GM12864 (cell line): ENCODE results near the gene MON1B.
A peak's percentile ranks its signal among the peaks of the same experiment; 100 is the strongest.
"Not testable (repeated sequence)": the region's sequence is repeated elsewhere in the genome, so short reads cannot be mapped to it uniquely, and the experiment has no call there.

Experiments
- DNase-seq: peaks from one replicate; pipeline ENCODE4 v3.0.0-alpha.2; 2011; ENCODE audit warnings: low read depth
- H3K4me3 ChIP-seq: 2 replicates; pipeline ENCODE4 v1.5.1; 2011; ENCODE audit warnings: mild to moderate bottlenecking, low read depth, low read length, control low read depth
- TF ChIP-seq, protein P1 (sequence below): IDR thresholded peaks from 2 replicates; pipeline ENCODE4 v1.5.1; 2011; ENCODE audit warnings: low read depth, mild to moderate bottlenecking, moderate library complexity, low read length, control low read depth, inconsistent platforms; ENCODE audit errors: missing control alignments

Gene MON1B

DNA sequence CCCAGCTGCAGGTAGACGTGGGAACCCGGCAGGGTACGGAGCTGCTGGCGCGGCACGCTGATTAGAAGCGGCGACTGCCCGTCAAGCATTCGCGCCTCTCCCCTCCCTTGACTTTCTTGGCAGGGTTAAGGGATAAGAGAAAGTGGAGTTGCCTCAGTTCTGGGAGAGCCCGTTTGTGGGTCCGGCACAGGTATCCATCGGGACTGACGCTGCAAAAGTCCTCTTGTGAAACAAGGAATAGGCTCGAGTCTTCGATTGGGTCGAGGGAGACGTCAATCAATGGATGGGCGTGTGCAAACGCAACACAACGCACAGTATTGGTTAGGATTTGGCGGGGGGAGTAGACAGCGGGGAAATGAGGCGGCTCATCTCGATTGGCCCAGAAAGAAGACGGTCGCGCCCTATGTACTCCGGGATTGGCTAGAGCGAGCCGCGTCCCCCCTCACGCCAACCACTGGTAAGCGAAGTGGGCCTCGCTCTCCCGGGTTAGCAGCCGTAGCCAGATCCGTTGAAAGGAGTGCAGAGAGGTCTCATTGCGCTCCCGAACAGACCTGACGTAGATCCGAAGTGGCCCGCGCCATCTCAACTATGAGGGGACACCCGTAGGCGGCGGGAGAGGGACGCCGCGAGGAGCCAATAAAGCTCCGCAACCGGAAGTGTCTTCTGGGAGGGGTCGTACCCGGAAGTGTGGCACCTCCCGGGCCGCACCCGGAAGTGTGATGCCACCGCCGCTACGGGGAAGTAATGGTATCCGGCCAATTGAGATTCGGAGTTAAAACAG is at the start of gene MON1B:
MON1B (plus strand) TSS at position 713 of the 781 bp plus-strand sequence. CDS start 296 bp downstream, outside the sequence.
- DNase-seq, result peak; percentile 97
- peak within 1 kb of the TSS; percentile 88 for H3K4me3 ChIP-seq
- TF ChIP-seq, protein P1, sequence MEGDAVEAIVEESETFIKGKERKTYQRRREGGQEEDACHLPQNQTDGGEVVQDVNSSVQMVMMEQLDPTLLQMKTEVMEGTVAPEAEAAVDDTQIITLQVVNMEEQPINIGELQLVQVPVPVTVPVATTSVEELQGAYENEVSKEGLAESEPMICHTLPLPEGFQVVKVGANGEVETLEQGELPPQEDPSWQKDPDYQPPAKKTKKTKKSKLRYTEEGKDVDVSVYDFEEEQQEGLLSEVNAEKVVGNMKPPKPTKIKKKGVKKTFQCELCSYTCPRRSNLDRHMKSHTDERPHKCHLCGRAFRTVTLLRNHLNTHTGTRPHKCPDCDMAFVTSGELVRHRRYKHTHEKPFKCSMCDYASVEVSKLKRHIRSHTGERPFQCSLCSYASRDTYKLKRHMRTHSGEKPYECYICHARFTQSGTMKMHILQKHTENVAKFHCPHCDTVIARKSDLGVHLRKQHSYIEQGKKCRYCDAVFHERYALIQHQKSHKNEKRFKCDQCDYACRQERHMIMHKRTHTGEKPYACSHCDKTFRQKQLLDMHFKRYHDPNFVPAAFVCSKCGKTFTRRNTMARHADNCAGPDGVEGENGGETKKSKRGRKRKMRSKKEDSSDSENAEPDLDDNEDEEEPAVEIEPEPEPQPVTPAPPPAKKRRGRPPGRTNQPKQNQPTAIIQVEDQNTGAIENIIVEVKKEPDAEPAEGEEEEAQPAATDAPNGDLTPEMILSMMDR, result no peak

DNA sequence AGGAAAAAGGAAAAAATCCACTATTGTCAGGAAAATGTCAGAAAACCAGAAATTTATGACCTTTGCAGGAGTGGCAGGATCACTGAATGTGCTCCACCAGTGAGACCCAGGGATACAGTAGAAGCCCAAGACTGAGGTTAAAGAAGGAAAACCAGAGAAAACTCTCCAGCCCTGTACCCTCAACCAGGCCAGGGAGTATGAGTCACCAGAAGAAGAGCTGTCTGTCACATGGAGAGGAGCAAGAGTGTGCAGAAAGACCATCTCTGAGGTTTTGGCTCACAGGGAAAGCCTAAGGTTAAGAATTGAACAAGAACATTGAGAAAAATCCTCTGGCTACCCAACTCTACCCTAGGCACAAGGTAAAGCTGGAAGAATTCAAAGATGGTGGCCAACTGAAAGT is 47.6 kb upstream of the MON1B start:
- DNase-seq, result no peak
- TF ChIP-seq, protein P1, result no peak
- H3K4me3 ChIP-seq, result no peak overlapping the region

DNA sequence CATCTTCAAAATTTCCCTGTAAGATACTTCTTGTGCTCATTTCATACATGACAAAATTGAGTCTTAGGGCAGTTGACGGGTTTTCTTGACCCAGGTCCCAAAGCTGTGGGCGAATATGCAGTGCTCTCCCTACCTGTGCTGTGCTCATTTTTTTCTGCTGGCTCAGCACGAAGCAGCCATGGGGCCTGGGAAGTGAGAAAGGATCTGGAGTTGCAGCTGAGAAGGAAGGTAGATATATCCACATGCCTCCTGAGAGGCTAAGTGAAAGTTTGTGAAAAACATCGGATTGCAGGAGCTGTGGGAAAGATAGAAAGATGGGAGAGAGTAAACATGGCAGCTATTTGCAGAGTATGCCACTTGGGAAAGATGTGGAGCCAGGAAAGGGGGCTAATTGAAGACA is 42.9 kb upstream of the MON1B start:
- H3K4me3 ChIP-seq, result no peak overlapping the region
- no peak for DNase-seq
- TF ChIP-seq, protein P1, result no peak

DNA sequence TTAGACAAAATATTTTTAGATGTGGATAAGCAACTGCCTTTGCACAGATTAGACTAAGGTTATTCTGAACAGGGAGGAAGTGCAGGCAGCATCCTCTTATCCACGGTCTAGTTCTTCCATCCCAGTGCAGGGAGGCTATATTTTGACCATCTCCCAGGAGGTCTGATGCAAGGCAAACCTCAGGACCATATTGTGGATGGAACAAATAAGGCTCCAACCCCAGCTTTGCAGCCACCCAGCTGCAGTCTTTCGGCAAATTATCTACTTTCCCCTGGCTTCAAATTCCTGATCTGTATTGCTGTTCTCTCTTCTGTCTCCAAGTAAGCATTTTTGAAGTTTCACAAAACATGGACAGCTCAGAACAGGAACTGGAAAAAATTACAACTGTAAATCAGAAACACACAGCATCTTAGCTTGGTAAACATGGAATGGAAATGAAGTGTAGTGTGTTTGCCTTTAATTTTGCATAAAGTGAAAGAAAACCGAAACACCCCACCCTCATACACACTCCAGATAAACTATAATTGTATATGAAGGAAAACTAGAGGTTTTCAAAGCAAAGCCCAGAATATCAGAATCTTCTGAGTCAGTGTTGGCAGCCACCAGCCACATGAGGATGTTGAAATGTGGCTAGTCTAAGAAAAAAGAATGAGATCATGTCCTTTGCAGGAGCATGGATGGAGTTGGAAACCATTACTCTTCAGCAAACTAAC is 33.5 kb upstream of the MON1B start:
- no peak overlapping the region for H3K4me3 ChIP-seq
- DNase-seq, result no peak
- TF ChIP-seq, protein P1, result no peak

DNA sequence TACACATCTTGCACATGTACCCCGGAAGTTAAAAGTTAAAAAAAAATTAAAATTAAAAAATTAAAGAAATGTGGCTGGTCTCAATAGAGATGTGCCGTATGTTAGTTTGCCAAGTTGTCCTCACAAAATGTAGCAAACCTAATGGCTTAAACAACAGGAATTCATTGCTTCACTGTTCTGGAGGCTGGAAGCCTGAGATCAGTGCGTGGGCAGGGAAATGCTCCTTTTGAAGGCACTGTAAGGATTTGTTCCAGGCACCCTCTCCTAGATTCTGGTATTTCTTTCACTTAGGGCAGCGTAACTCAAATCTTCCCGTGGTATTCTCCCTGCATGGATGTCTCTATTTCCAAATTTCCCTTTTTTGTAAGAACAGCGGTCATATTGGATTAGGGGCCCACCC is 32.7 kb upstream of the MON1B start:
- no peak overlapping the region for H3K4me3 ChIP-seq
- TF ChIP-seq, protein P1, result no peak
- no peak for DNase-seq

DNA sequence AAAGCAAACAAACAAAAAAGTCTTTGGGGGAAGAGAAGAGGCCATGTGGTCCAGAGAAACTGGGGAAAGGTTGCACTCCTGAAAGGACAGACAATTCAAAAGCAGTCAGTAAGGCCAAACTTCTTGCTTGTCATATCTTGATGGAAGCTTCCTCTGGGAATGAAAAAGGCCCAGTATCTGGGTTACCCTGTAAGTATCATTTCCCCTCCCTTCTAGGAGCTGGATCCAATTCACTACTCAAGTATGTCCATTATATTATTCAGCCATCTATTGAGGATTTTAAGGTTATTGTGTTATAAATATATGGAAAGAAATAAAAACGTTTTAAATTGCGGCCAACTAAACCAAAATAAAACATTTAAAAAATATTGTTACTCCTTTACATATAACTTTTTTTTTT is 26.0 kb upstream of the MON1B start:
- H3K4me3 ChIP-seq, result no peak overlapping the region
- TF ChIP-seq, protein P1, result no peak
- no peak for DNase-seq

DNA sequence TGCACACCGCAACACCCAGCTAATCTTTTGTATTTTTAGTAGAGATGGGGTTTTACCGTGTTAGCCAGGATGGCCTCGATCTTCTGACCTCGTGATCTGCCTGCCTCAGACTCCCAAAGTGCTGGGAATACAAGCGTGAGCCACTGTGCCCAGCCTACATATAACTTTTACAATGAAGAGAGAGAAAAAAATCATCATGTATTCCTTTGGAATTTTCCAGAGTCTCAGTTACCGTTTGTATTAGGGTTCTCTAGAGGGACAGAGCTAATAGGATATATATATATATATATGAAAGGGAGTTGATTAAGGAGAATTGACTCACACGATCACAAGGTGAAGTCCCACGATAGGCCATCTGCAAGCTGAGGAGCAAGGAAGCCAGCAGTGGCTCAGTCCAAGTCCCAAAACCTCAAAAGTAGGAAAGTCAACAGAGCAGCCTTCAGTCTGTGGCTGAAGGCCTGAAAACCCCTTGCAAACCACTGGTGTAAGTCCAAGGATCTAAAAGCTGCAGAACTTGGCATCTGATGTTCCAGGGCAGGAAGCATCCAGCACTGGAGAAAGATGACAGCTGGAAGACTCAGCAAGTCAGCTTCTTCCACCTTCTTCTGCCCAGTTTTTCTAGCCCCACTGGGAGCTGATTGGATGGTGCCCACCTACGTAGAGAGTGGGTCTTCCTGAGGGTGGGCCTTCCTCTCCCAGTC is 25.3 kb upstream of the MON1B start:
- H3K4me3 ChIP-seq, DNase-seq: not testable (repeated sequence)
